GM12878 (cell line): ENCODE measurements around the gene CTSC. TPM values are rescaled to one million over a fixed set of nuclear protein-coding genes. Genes with fewer than 3 reads are reported as not detected.

ENCODE experiments used
- ATAC-seq: fragments of 200-7000 bp; cut with Tn5 transposase; 3 replicates; pipeline ENCODE4 v1.9.1; 2020; ENCODE audit warnings: mild to moderate bottlenecking, moderate library complexity
- BruUV-seq: library from RNA; stranded (reverse); fragments of 400-500 nt; replicated peaks from 2 replicates; lab custom pipeline; 2021; lab: Mats Ljungman, UMichigan
- CTCF ChIA-PET: fragments of 300-600 bp; sonication (Branson Sonifier 250); formaldehyde crosslinking; extraction: SDS; loops from one replicate; lab custom pipeline; 2021; ENCODE audit warnings: inconsistent platforms; lab: Yijun Ruan, JAX
- POLR2A ChIA-PET: fragments of 350-600 bp; formaldehyde crosslinking; extraction: SDS; loops from one replicate; lab custom pipeline; 2021; ENCODE audit warnings: inconsistent platforms; lab: Charles Lee
- RAD21 ChIA-PET: fragments of 300-600 bp; sonication (Branson Sonifier 250); formaldehyde crosslinking; loops from one replicate; lab custom pipeline; 2023; ENCODE audit warnings: antibody characterized with exemption; ENCODE audit not compliant: unreplicated experiment; lab: Charles Lee
- SMC1A ChIA-PET: fragments of 300-600 bp; sonication (Branson Sonifier 250); formaldehyde crosslinking; loops from one replicate; lab custom pipeline; 2023; ENCODE audit not compliant: unreplicated experiment, uncharacterized antibody; lab: Charles Lee
- DNase-seq: peaks from one replicate; pipeline ENCODE4 v3.0.0-alpha.2; 2011; ENCODE audit warnings: low read depth, low spot score
- FAIRE-seq: peaks from 3 replicates; lab custom pipeline; 2011; peaks lifted over from hg19 to GRCh38; lab: Jason Lieb, UNC
- H2AFZ ChIP-seq: 2 replicates; pipeline ENCODE4 v1.6.0; 2011; ENCODE audit warnings: low read depth, low read length, control low read depth; ENCODE audit not compliant: control insufficient read depth
- H3K27ac ChIP-seq: 2 replicates; pipeline ENCODE4 v1.5.1; 2011; ENCODE audit warnings: control low read depth; ENCODE audit not compliant: control insufficient read depth, insufficient read depth
- H3K27me3 ChIP-seq, 2 experiments: replicated peaks in 1 of 2; 2 replicates each; pipeline versions ENCODE4 v1.6.0 to v1.6.1; 2011; ENCODE audit warnings: low read length in 1 of 2; ENCODE audit not compliant: control insufficient read depth in 2 of 2, insufficient read depth in 2 of 2
- H3K36me3 ChIP-seq, 2 experiments: 2 replicates each; pipeline ENCODE4 v1.5.1; 2011; ENCODE audit warnings: low read length in 1 of 2; ENCODE audit not compliant: control insufficient read depth in 2 of 2, insufficient read depth in 2 of 2
- H3K4me1 ChIP-seq: 2 replicates; pipeline ENCODE4 v1.6.1; 2011; ENCODE audit warnings: mild to moderate bottlenecking, low read length, moderate library complexity, mixed read lengths; ENCODE audit not compliant: control insufficient read depth, insufficient read depth
- H3K4me2 ChIP-seq: 2 replicates; pipeline ENCODE4 v1.6.0; 2011; ENCODE audit warnings: control low read depth; ENCODE audit not compliant: control insufficient read depth, insufficient read depth
- H3K4me3 ChIP-seq: fragments of 200-600 bp; sonication (generic); 2 replicates; pipeline ENCODE4 v1.5.1; 2016
- H3K79me2 ChIP-seq: 2 replicates; pipeline ENCODE4 v1.6.0; 2011; ENCODE audit warnings: low read length; ENCODE audit not compliant: control insufficient read depth, insufficient read depth
- H3K9ac ChIP-seq: 2 replicates; pipeline ENCODE4 v1.8.0; 2011; ENCODE audit warnings: low read length, control low read depth, mixed read lengths; ENCODE audit not compliant: control insufficient read depth, insufficient read depth
- H3K9me3 ChIP-seq: replicated peaks from 3 replicates; pipeline ENCODE4 v1.5.1; 2011; ENCODE audit warnings: mild to moderate bottlenecking, low read length; ENCODE audit not compliant: control insufficient read depth, insufficient read depth
- H4K20me1 ChIP-seq: 2 replicates; pipeline ENCODE4 v1.6.0; 2011; ENCODE audit not compliant: control insufficient read depth, insufficient read depth
- ETV6 ChIP-seq, 2 experiments: fragments of 450-650 bp in 1 of 2; IDR thresholded peaks in 1 of 2; conservative IDR thresholded peaks in 1 of 2; 2 replicates each; pipeline ENCODE4 v1.6.1; 2014; ENCODE audit warnings: antibody characterized with exemption in 1 of 2, borderline replicate concordance in 1 of 2, low read depth in 1 of 2, mild to moderate bottlenecking in 1 of 2, moderate library complexity in 1 of 2
- IKZF1 ChIP-seq: fragments of 450-650 bp; conservative IDR thresholded peaks from 2 replicates; pipeline ENCODE4 v1.6.1; 2017; ENCODE audit warnings: antibody characterized with exemption, mild to moderate bottlenecking
- JUND ChIP-seq: IDR thresholded peaks from 2 replicates; pipeline ENCODE4 v1.6.1; 2012; ENCODE audit warnings: low read depth, mild to moderate bottlenecking, low read length, improper control_type of control experiment, moderate library complexity
- KDM1A ChIP-seq: fragments of 200-600 bp; sonication (generic); IDR thresholded peaks from 2 replicates; pipeline ENCODE4 v1.6.1; 2016; ENCODE audit warnings: borderline replicate concordance
- KLF5 ChIP-seq: fragments of 450-650 bp; IDR thresholded peaks from 2 replicates; pipeline ENCODE4 v1.6.1; 2014; ENCODE audit warnings: mild to moderate bottlenecking; ENCODE audit not compliant: partially characterized antibody
- MXI1 ChIP-seq: fragments of 150-350 bp; IDR thresholded peaks from 2 replicates; pipeline ENCODE4 v1.6.1; 2011; ENCODE audit warnings: low read depth, mild to moderate bottlenecking, inconsistent platforms, low read length, improper control_type of control experiment
- SIN3A ChIP-seq: IDR thresholded peaks from 2 replicates; pipeline ENCODE4 v1.6.1; 2012; ENCODE audit warnings: low read depth, low read length, improper control_type of control experiment
- SREBF1 ChIP-seq: IDR thresholded peaks from 2 replicates; pipeline ENCODE4 v1.6.1; 2012; ENCODE audit warnings: mild to moderate bottlenecking, low read length
- WGBS: methylation state at CpG from one replicate; pipeline ENCODE4 v1.1.6; 2016; ENCODE audit warnings: low lambda C conversion rate; ENCODE audit not compliant: insufficient replicate concordance, insufficient coverage; ENCODE audit errors: missing lambda C conversion rate; 5-methylcytosine and 5-hydroxymethylcytosine counted together
- in situ Hi-C: fragments of 300-500 bp; cut with MboI; formaldehyde crosslinking; loops from 9 replicates; pipeline ENCODE4 v1.14.3; 2018; ENCODE audit warnings: mixed read lengths
- intact Hi-C: fragments of 100-400 bp; cut with micrococcal nuclease; formaldehyde crosslinking; loops from one replicate; pipeline ENCODE4 v1.14.2; 2022; ENCODE audit not compliant: unreplicated experiment
- polyA plus RNA-seq, 11 experiments: library from polyadenylated mRNA; depleted of rRNA in 4 of 11; unstranded in 6 of 11; stranded (reverse) in 5 of 11; fragments of >200 nt; fragmentation: Nextera tagmentation in 4 of 11; fragmentation: Illumina TruSeq in 1 of 11; extraction: Ambion mirVana in 4 of 11; extraction: Trizol in 1 of 11; gene quantifications; 1 replicate in 1 of 11; 2 replicates in 10 of 11; pipeline versions ENCODE4 v1.2.1 to v1.2.3, GENCODE V29; 2011 to 2016; ENCODE audit warnings: inconsistent platforms in 2 of 11, missing spikeins in 2 of 11, low read depth in 1 of 11
- total RNA-seq, 4 experiments: library from RNA; depleted of rRNA in 3 of 4; stranded (reverse); fragments of >200 nt in 3 of 4; fragmentation: Illumina TruSeq in 1 of 4; extraction: Trizol in 1 of 4; gene quantifications; 2 replicates each; pipeline versions ENCODE4 v1.2.1 to v1.2.3, GENCODE V29; 2013 to 2021
- TF ChIP-seq, protein P1 (sequence below): fragments of 150-350 bp; IDR thresholded peaks from 2 replicates; pipeline ENCODE4 v1.6.1; 2016; ENCODE audit warnings: low read depth, low read length

The CTSC gene
- total and polyA plus RNA-seq, 10 of the 15 experiments (the other 5 are each of a cell fraction or from before 2014, with no cell fraction given): 289 to 1,123 (median 430) TPM

GRCh38 chr11:88313441-88313840 lies 24.1 kb downstream of the CTSC start:
- H3K27ac ChIP-seq: no peak overlapping the region
- ATAC-seq (no peak), FAIRE-seq (no peak), DNase-seq (no peak)
- H3K4me1 ChIP-seq: peaks cover 7% of the 10 kb centered on the region
- H3K79me2 ChIP-seq: no peaks in the 10 kb centered on the region; the same call in 1 of the 2 replicates
- intact Hi-C loops (no loop called here), in situ Hi-C loops (no loop called here)
- no peak overlapping the region for H2AFZ ChIP-seq
- H3K36me3 ChIP-seq: peaks cover 5 to 21% of the 10 kb centered on the region in 2 experiments
- CTCF ChIA-PET: no interaction called here
- no peaks in the 10 kb centered on the region for H3K27me3 ChIP-seq
- RAD21 ChIA-PET: interaction anchor here (0.6 kb wide), 1 partner anchor 13 kb away, joined by 3 read pairs; no protein-coding TSS in a partner anchor
- no peak overlapping the region for H3K4me2 ChIP-seq
- no peak overlapping the region for H3K9ac ChIP-seq
- H3K4me3 ChIP-seq: no peak overlapping the region
- SMC1A ChIA-PET: no interaction called here
- TF ChIP-seq, protein P1, sequence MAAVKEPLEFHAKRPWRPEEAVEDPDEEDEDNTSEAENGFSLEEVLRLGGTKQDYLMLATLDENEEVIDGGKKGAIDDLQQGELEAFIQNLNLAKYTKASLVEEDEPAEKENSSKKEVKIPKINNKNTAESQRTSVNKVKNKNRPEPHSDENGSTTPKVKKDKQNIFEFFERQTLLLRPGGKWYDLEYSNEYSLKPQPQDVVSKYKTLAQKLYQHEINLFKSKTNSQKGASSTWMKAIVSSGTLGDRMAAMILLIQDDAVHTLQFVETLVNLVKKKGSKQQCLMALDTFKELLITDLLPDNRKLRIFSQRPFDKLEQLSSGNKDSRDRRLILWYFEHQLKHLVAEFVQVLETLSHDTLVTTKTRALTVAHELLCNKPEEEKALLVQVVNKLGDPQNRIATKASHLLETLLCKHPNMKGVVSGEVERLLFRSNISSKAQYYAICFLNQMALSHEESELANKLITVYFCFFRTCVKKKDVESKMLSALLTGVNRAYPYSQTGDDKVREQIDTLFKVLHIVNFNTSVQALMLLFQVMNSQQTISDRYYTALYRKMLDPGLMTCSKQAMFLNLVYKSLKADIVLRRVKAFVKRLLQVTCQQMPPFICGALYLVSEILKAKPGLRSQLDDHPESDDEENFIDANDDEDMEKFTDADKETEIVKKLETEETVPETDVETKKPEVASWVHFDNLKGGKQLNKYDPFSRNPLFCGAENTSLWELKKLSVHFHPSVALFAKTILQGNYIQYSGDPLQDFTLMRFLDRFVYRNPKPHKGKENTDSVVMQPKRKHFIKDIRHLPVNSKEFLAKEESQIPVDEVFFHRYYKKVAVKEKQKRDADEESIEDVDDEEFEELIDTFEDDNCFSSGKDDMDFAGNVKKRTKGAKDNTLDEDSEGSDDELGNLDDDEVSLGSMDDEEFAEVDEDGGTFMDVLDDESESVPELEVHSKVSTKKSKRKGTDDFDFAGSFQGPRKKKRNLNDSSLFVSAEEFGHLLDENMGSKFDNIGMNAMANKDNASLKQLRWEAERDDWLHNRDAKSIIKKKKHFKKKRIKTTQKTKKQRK: no peak
- TF ChIP-seq ETV6 (conservative IDR thresholded peaks at IDR 0.05 in 1 of 2, IDR thresholded peaks at IDR 0.05 in 1 of 2; ENCODE audit: borderline replicate concordance in 1 of 2, low read depth in 1 of 2) (no peak), JUND (no peak), SREBF1 (no peak), KLF5 (no peak), IKZF1 (no peak), SIN3A (no peak), KDM1A (no peak), MXI1 (no peak)
- TF ChIP-seq, all 136 proteins: peak for 0
- Histone ChIP-seq H4K20me1 (no peaks in the 10 kb centered on the region), H3K9me3 (no peaks in the 10 kb centered on the region; the same call in 2 of the 3 replicates)
- BruUV-seq: no TSS peak
- WGBS: 95% methylated on average over 2 of the region's 2 CpGs
- POLR2A ChIA-PET: no interaction called here
